GM12878 (cell line): ENCODE measurements around the gene MBIP. TPM values are rescaled to one million over a fixed set of nuclear protein-coding genes. Genes with fewer than 3 reads are reported as not detected.

ENCODE experiments used
- ATAC-seq: fragments of 200-7000 bp; cut with Tn5 transposase; 3 replicates; pipeline ENCODE4 v1.9.1; 2020; ENCODE audit warnings: mild to moderate bottlenecking, moderate library complexity
- BruUV-seq: library from RNA; stranded (reverse); fragments of 400-500 nt; replicated peaks from 2 replicates; lab custom pipeline; 2021; lab: Mats Ljungman, UMichigan
- CTCF ChIA-PET: fragments of 300-600 bp; sonication (Branson Sonifier 250); formaldehyde crosslinking; extraction: SDS; loops from one replicate; lab custom pipeline; 2021; ENCODE audit warnings: inconsistent platforms; lab: Yijun Ruan, JAX
- POLR2A ChIA-PET: fragments of 350-600 bp; formaldehyde crosslinking; extraction: SDS; loops from one replicate; lab custom pipeline; 2021; ENCODE audit warnings: inconsistent platforms; lab: Charles Lee
- RAD21 ChIA-PET: fragments of 300-600 bp; sonication (Branson Sonifier 250); formaldehyde crosslinking; loops from one replicate; lab custom pipeline; 2023; ENCODE audit warnings: antibody characterized with exemption; ENCODE audit not compliant: unreplicated experiment; lab: Charles Lee
- SMC1A ChIA-PET: fragments of 300-600 bp; sonication (Branson Sonifier 250); formaldehyde crosslinking; loops from one replicate; lab custom pipeline; 2023; ENCODE audit not compliant: unreplicated experiment, uncharacterized antibody; lab: Charles Lee
- DNase-seq: peaks from one replicate; pipeline ENCODE4 v3.0.0-alpha.2; 2011; ENCODE audit warnings: low read depth, low spot score
- FAIRE-seq: peaks from 3 replicates; lab custom pipeline; 2011; peaks lifted over from hg19 to GRCh38; lab: Jason Lieb, UNC
- H2AFZ ChIP-seq: 2 replicates; pipeline ENCODE4 v1.6.0; 2011; ENCODE audit warnings: low read depth, low read length, control low read depth; ENCODE audit not compliant: control insufficient read depth
- H3K27ac ChIP-seq: 2 replicates; pipeline ENCODE4 v1.5.1; 2011; ENCODE audit warnings: control low read depth; ENCODE audit not compliant: control insufficient read depth, insufficient read depth
- H3K27me3 ChIP-seq, 2 experiments: replicated peaks in 1 of 2; 2 replicates each; pipeline versions ENCODE4 v1.6.0 to v1.6.1; 2011; ENCODE audit warnings: low read length in 1 of 2; ENCODE audit not compliant: control insufficient read depth in 2 of 2, insufficient read depth in 2 of 2
- H3K36me3 ChIP-seq, 2 experiments: 2 replicates each; pipeline ENCODE4 v1.5.1; 2011; ENCODE audit warnings: low read length in 1 of 2; ENCODE audit not compliant: control insufficient read depth in 2 of 2, insufficient read depth in 2 of 2
- H3K4me1 ChIP-seq: 2 replicates; pipeline ENCODE4 v1.6.1; 2011; ENCODE audit warnings: mild to moderate bottlenecking, low read length, moderate library complexity, mixed read lengths; ENCODE audit not compliant: control insufficient read depth, insufficient read depth
- H3K4me2 ChIP-seq: 2 replicates; pipeline ENCODE4 v1.6.0; 2011; ENCODE audit warnings: control low read depth; ENCODE audit not compliant: control insufficient read depth, insufficient read depth
- H3K4me3 ChIP-seq: fragments of 200-600 bp; sonication (generic); 2 replicates; pipeline ENCODE4 v1.5.1; 2016
- H3K79me2 ChIP-seq: 2 replicates; pipeline ENCODE4 v1.6.0; 2011; ENCODE audit warnings: low read length; ENCODE audit not compliant: control insufficient read depth, insufficient read depth
- H3K9ac ChIP-seq: 2 replicates; pipeline ENCODE4 v1.8.0; 2011; ENCODE audit warnings: low read length, control low read depth, mixed read lengths; ENCODE audit not compliant: control insufficient read depth, insufficient read depth
- H3K9me3 ChIP-seq: replicated peaks from 3 replicates; pipeline ENCODE4 v1.5.1; 2011; ENCODE audit warnings: mild to moderate bottlenecking, low read length; ENCODE audit not compliant: control insufficient read depth, insufficient read depth
- H4K20me1 ChIP-seq: 2 replicates; pipeline ENCODE4 v1.6.0; 2011; ENCODE audit not compliant: control insufficient read depth, insufficient read depth
- CHD4 ChIP-seq: fragments of 200-600 bp; sonication (generic); IDR thresholded peaks from 2 replicates; pipeline ENCODE4 v1.6.1; 2016; ENCODE audit warnings: mild to moderate bottlenecking
- ZBED1 ChIP-seq: IDR thresholded peaks from 2 replicates; pipeline ENCODE4 v1.6.1; 2016; ENCODE audit warnings: borderline replicate concordance
- WGBS: methylation state at CpG from one replicate; pipeline ENCODE4 v1.1.6; 2016; ENCODE audit warnings: low lambda C conversion rate; ENCODE audit not compliant: insufficient replicate concordance, insufficient coverage; ENCODE audit errors: missing lambda C conversion rate; 5-methylcytosine and 5-hydroxymethylcytosine counted together
- in situ Hi-C: fragments of 300-500 bp; cut with MboI; formaldehyde crosslinking; loops from 9 replicates; pipeline ENCODE4 v1.14.3; 2018; ENCODE audit warnings: mixed read lengths
- intact Hi-C: fragments of 100-400 bp; cut with micrococcal nuclease; formaldehyde crosslinking; loops from one replicate; pipeline ENCODE4 v1.14.2; 2022; ENCODE audit not compliant: unreplicated experiment
- polyA plus RNA-seq, 11 experiments: library from polyadenylated mRNA; depleted of rRNA in 4 of 11; unstranded in 6 of 11; stranded (reverse) in 5 of 11; fragments of >200 nt; fragmentation: Nextera tagmentation in 4 of 11; fragmentation: Illumina TruSeq in 1 of 11; extraction: Ambion mirVana in 4 of 11; extraction: Trizol in 1 of 11; gene quantifications; 1 replicate in 1 of 11; 2 replicates in 10 of 11; pipeline versions ENCODE4 v1.2.1 to v1.2.3, GENCODE V29; 2011 to 2016; ENCODE audit warnings: inconsistent platforms in 2 of 11, missing spikeins in 2 of 11, low read depth in 1 of 11
- total RNA-seq, 4 experiments: library from RNA; depleted of rRNA in 3 of 4; stranded (reverse); fragments of >200 nt in 3 of 4; fragmentation: Illumina TruSeq in 1 of 4; extraction: Trizol in 1 of 4; gene quantifications; 2 replicates each; pipeline versions ENCODE4 v1.2.1 to v1.2.3, GENCODE V29; 2013 to 2021
- TF ChIP-seq, protein P1 (sequence below): fragments of 450-650 bp; IDR thresholded peaks from 2 replicates; pipeline ENCODE4 v1.6.1; 2017; ENCODE audit warnings: mild to moderate bottlenecking, moderate library complexity
- TF ChIP-seq, protein P2 (sequence below): IDR thresholded peaks from 2 replicates; pipeline ENCODE4 v1.6.1; 2011; ENCODE audit warnings: low read depth, mild to moderate bottlenecking, low read length, moderate library complexity, borderline replicate concordance; ENCODE audit errors: extremely low read depth
- TF ChIP-seq, protein P3 (sequence below): fragments of 450-650 bp; IDR thresholded peaks from 2 replicates; pipeline ENCODE4 v1.6.1; 2017; ENCODE audit warnings: low read depth, mild to moderate bottlenecking, moderate library complexity

The MBIP gene
- total and polyA plus RNA-seq, 10 of the 15 experiments (the other 5 are each of a cell fraction or from before 2014, with no cell fraction given), result 9.0 to 43.5 (median 32.1) TPM

DNA sequence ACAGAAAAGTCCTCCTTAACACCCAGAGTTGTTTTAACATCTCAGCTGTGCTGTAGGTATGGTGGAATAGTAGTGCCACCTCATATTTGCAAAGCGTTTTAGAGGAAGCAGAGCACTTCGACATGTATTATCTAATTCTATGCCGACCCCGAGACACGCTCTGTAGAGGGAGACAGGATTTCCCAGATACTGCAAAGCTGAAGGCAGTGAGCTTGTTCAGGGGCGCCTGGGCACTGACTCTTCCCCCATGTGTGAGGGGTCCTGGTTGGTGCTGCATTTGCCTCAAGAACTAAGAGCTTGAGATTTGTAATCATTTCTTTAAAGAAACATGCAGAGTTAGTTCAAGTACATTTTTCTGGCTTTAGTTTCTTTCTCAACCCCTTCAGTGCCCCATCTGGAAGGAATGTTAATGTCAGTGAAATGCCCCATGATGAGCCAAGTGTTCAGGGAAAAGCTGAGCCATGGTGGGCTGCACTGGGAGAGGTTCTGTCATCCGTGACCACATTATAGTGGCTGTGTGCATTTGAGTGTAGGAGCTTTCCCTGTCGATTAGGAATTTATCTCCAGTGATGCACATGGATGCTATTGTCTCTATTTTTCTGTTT lies 66.3 kb downstream of the MBIP start:
- SMC1A ChIA-PET, result interaction anchor here (1.2 kb wide), 1 partner anchor 9 kb away, joined by 3 read pairs; no protein-coding TSS in a partner anchor
- 59% methylated on average over 8 of the region's 8 CpGs for WGBS
- TF ChIP-seq ZBED1 (no peak), CHD4 (no peak)
- TF ChIP-seq, protein P1, sequence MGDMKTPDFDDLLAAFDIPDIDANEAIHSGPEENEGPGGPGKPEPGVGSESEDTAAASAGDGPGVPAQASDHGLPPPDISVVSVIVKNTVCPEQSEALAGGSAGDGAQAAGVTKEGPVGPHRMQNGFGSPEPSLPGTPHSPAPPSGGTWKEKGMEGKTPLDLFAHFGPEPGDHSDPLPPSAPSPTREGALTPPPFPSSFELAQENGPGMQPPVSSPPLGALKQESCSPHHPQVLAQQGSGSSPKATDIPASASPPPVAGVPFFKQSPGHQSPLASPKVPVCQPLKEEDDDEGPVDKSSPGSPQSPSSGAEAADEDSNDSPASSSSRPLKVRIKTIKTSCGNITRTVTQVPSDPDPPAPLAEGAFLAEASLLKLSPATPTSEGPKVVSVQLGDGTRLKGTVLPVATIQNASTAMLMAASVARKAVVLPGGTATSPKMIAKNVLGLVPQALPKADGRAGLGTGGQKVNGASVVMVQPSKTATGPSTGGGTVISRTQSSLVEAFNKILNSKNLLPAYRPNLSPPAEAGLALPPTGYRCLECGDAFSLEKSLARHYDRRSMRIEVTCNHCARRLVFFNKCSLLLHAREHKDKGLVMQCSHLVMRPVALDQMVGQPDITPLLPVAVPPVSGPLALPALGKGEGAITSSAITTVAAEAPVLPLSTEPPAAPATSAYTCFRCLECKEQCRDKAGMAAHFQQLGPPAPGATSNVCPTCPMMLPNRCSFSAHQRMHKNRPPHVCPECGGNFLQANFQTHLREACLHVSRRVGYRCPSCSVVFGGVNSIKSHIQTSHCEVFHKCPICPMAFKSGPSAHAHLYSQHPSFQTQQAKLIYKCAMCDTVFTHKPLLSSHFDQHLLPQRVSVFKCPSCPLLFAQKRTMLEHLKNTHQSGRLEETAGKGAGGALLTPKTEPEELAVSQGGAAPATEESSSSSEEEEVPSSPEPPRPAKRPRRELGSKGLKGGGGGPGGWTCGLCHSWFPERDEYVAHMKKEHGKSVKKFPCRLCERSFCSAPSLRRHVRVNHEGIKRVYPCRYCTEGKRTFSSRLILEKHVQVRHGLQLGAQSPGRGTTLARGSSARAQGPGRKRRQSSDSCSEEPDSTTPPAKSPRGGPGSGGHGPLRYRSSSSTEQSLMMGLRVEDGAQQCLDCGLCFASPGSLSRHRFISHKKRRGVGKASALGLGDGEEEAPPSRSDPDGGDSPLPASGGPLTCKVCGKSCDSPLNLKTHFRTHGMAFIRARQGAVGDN, result no peak
- TF ChIP-seq, protein P2, sequence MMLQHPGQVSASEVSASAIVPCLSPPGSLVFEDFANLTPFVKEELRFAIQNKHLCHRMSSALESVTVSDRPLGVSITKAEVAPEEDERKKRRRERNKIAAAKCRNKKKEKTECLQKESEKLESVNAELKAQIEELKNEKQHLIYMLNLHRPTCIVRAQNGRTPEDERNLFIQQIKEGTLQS, result no peak
- TF ChIP-seq, protein P3, sequence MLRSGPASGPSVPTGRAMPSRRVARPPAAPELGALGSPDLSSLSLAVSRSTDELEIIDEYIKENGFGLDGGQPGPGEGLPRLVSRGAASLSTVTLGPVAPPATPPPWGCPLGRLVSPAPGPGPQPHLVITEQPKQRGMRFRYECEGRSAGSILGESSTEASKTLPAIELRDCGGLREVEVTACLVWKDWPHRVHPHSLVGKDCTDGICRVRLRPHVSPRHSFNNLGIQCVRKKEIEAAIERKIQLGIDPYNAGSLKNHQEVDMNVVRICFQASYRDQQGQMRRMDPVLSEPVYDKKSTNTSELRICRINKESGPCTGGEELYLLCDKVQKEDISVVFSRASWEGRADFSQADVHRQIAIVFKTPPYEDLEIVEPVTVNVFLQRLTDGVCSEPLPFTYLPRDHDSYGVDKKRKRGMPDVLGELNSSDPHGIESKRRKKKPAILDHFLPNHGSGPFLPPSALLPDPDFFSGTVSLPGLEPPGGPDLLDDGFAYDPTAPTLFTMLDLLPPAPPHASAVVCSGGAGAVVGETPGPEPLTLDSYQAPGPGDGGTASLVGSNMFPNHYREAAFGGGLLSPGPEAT, result no peak
- POLR2A ChIA-PET, result no interaction called here
- Histone ChIP-seq H3K27ac (no peak overlapping the region), H3K4me2 (no peak overlapping the region), H3K4me1 (no peaks in the 10 kb centered on the region), H2AFZ (no peak overlapping the region), H3K27me3 (no peaks in the 10 kb centered on the region), H3K4me3 (no peak overlapping the region), H3K36me3 (no peaks in the 10 kb centered on the region), H3K9ac (no peak overlapping the region), H4K20me1 (no peaks in the 10 kb centered on the region), H3K79me2 (no peaks in the 10 kb centered on the region), H3K9me3 (no peaks in the 10 kb centered on the region; the same call in 2 of the 3 replicates)
- in situ Hi-C loops (no loop called here), intact Hi-C loops (loop anchor here (10.0 kb wide), 1 partner anchor 121 kb away; no protein-coding TSS in a partner anchor)
- no peak for ATAC-seq
- FAIRE-seq, result no peak
- DNase-seq, result no peak
- BruUV-seq, result no TSS peak
- RAD21 ChIA-PET, result no interaction called here
- CTCF ChIA-PET, result no interaction called here

Other genes starting within 250 kb of the MBIP start
- gene PTCSC3, start 143.9 kb downstream of the MBIP start, total RNA-seq (2014; rRNA removed), result not detected in 2 replicates
- gene PTCSC3, start 143.9 kb downstream of the MBIP start, total RNA-seq (2014; rRNA removed; fragmentation: Illumina TruSeq; extraction: Trizol), result not detected in 2 replicates
- not detected in 2 replicates for gene PTCSC3, start 143.9 kb downstream of the MBIP start, total RNA-seq (2021)
- gene PTCSC3, start 143.9 kb downstream of the MBIP start, polyA plus RNA-seq (2011; rRNA removed), result not detected in 2 replicates
- not detected in 2 replicates for gene PTCSC3, start 143.9 kb downstream of the MBIP start, polyA plus RNA-seq (2014; fragmentation: Illumina TruSeq; extraction: Trizol)
- not detected for gene PTCSC3, start 143.9 kb downstream of the MBIP start, polyA plus RNA-seq (2014; fragmentation: Nextera tagmentation; extraction: Ambion mirVana)
- gene PTCSC3, start 143.9 kb downstream of the MBIP start, polyA plus RNA-seq (2014; rRNA removed), result not detected in 2 replicates
- not detected for gene PTCSC3, start 143.9 kb downstream of the MBIP start, polyA plus RNA-seq (2016; fragmentation: Nextera tagmentation; extraction: Ambion mirVana)
- not detected in 2 replicates for gene NKX2-1, start 199.6 kb upstream of the MBIP start, total RNA-seq (2014; rRNA removed)
- not detected in 2 replicates for gene NKX2-1, start 199.6 kb upstream of the MBIP start, total RNA-seq (2014; rRNA removed; fragmentation: Illumina TruSeq; extraction: Trizol)
- not detected in 2 replicates for gene NKX2-1, start 199.6 kb upstream of the MBIP start, total RNA-seq (2021)
- gene NKX2-1, start 199.6 kb upstream of the MBIP start, polyA plus RNA-seq (2011; rRNA removed), result not detected in 2 replicates
- gene NKX2-1, start 199.6 kb upstream of the MBIP start, polyA plus RNA-seq (2014; fragmentation: Illumina TruSeq; extraction: Trizol), result 0.03 TPM in 1 of 2 replicates, not detected in the other
- gene NKX2-1, start 199.6 kb upstream of the MBIP start, polyA plus RNA-seq (2014; fragmentation: Nextera tagmentation; extraction: Ambion mirVana), result not detected
- not detected in 2 replicates for gene NKX2-1, start 199.6 kb upstream of the MBIP start, polyA plus RNA-seq (2014; rRNA removed)
- gene NKX2-1, start 199.6 kb upstream of the MBIP start, polyA plus RNA-seq (2016; fragmentation: Nextera tagmentation; extraction: Ambion mirVana), result not detected